SU-DHL-6 (cell line): Measurements from ENCODE around the gene RILPL1.

Experiments used
- H2AFZ ChIP-seq: fragments of 200-600 bp; sonication (generic); 2 replicates; pipeline ENCODE4 v1.6.1; 2014; ENCODE audit warnings: low read depth, mild to moderate bottlenecking, moderate library complexity, mixed read lengths, antibody characterized with exemption, low read length; ENCODE audit not compliant: severe bottlenecking
- H3F3A ChIP-seq: fragments of 200-600 bp; shearing (Covaris generic); 2 replicates; pipeline ENCODE4 v1.6.0; 2016; ENCODE audit warnings: antibody characterized with exemption, mild to moderate bottlenecking; ENCODE audit not compliant: insufficient read depth
- H3K27ac ChIP-seq: fragments of 200-600 bp; sonication (generic); 2 replicates; pipeline ENCODE4 v1.5.1; 2016; ENCODE audit warnings: low read depth, mild to moderate bottlenecking, low read length, moderate library complexity, mixed read lengths
- H3K27me3 ChIP-seq: fragments of 200-600 bp; sonication (generic), shearing (Covaris generic); 2 replicates; pipeline ENCODE4 v1.6.0; 2014; ENCODE audit warnings: mild to moderate bottlenecking, low read length
- H3K36me3 ChIP-seq: fragments of 200-600 bp; sonication (generic); 2 replicates; pipeline ENCODE4 v1.6.1; 2014; ENCODE audit warnings: mild to moderate bottlenecking, low read length, mixed read lengths
- H3K4me2 ChIP-seq: fragments of 300-600, 200-600 bp; shearing (Covaris generic), sonication (generic); 2 replicates; pipeline ENCODE4 v1.6.0; 2014; ENCODE audit warnings: low read length, low read depth, mild to moderate bottlenecking; ENCODE audit not compliant: poor library complexity, severe bottlenecking
- H3K4me3 ChIP-seq: fragments of 200-600 bp; sonication (generic); 2 replicates; pipeline ENCODE4 v1.5.1; 2014; ENCODE audit warnings: antibody characterized with exemption, low read length, mild to moderate bottlenecking, mixed read lengths; ENCODE audit not compliant: insufficient read depth, poor library complexity, severe bottlenecking
- H3K79me2 ChIP-seq: fragments of 200-600 bp; sonication (generic); 2 replicates; pipeline ENCODE4 v1.6.1; 2014; ENCODE audit warnings: mild to moderate bottlenecking, low read length, moderate library complexity; ENCODE audit not compliant: insufficient read depth
- H3K9ac ChIP-seq: fragments of 200-600 bp; sonication (generic); 2 replicates; pipeline ENCODE4 v1.7.0; 2014; ENCODE audit warnings: mild to moderate bottlenecking, low read length
- H3K9me2 ChIP-seq: fragments of 200-600 bp; sonication (generic); replicated peaks from 2 replicates; pipeline ENCODE4 v1.6.1; 2014; ENCODE audit warnings: low read length; ENCODE audit not compliant: insufficient read depth
- H3K9me3 ChIP-seq: fragments of 200-600 bp; sonication (generic); 2 replicates; pipeline ENCODE4 v1.6.1; 2014; ENCODE audit warnings: low read length, mixed read lengths; ENCODE audit not compliant: insufficient read depth
- H4K20me1 ChIP-seq: fragments of 200-600 bp; sonication (generic); 2 replicates; pipeline ENCODE4 v1.6.1; 2014; ENCODE audit warnings: low read depth, mild to moderate bottlenecking, antibody characterized with exemption, low read length, moderate library complexity, mixed read lengths
- CTCF ChIP-seq: fragments of 200-600 bp; sonication (generic); IDR thresholded peaks from one replicate; pipeline ENCODE4 v1.5.1; 2017; ENCODE audit warnings: antibody characterized with exemption, mild to moderate bottlenecking, low read length, moderate library complexity; ENCODE audit not compliant: insufficient read depth, poor library complexity, severe bottlenecking
- EZH2phosphoT487 ChIP-seq: fragments of 200-600 bp; sonication (generic), shearing (Covaris generic); conservative IDR thresholded peaks from 2 replicates; pipeline ENCODE4 v1.6.1; 2018; ENCODE audit warnings: mild to moderate bottlenecking, antibody characterized with exemption, low read length, moderate library complexity, mixed read lengths

Gene RILPL1

GRCh38 chr12:123445388-123446332 is 87.9 kb downstream of the RILPL1 start:
- Histone ChIP-seq H3K9me3 (no peaks in the 10 kb centered on the region), H4K20me1 (no peaks in the 10 kb centered on the region), H3K9me2 (no peaks in the 10 kb centered on the region), H3K4me3 (no peak overlapping the region), H3K4me2 (no peak overlapping the region), H3K79me2 (no peaks in the 10 kb centered on the region), H3K9ac (no peak overlapping the region), H3K27ac (no peak overlapping the region), H2AFZ (peak overlapping the region; percentile 5), H3K27me3 (no peaks in the 10 kb centered on the region), H3K36me3 (no peaks in the 10 kb centered on the region), H3F3A (no peaks in the 10 kb centered on the region)
- TF ChIP-seq EZH2phosphoT487 (no peak), CTCF (no peak)

GRCh38 chr12:123444092-123445026 is 89.2 kb downstream of the RILPL1 start:
- H3F3A ChIP-seq: no peaks in the 10 kb centered on the region
- no peak overlapping the region for H3K27ac ChIP-seq
- H3K9ac ChIP-seq: no peak overlapping the region
- no peaks in the 10 kb centered on the region for H3K9me2 ChIP-seq
- H3K9me3 ChIP-seq: no peaks in the 10 kb centered on the region
- no peak overlapping the region for H3K4me3 ChIP-seq
- no peaks in the 10 kb centered on the region for H3K79me2 ChIP-seq
- H4K20me1 ChIP-seq: no peaks in the 10 kb centered on the region
- H3K27me3 ChIP-seq: no peaks in the 10 kb centered on the region
- TF ChIP-seq EZH2phosphoT487 (no peak), CTCF (no peak)
- no peaks in the 10 kb centered on the region for H3K36me3 ChIP-seq
- H2AFZ ChIP-seq: no peak overlapping the region
- no peak overlapping the region for H3K4me2 ChIP-seq

- no peaks in the 10 kb centered on the region for H3K9me2 ChIP-seq
These were observed 90.7 kb downstream of the RILPL1 start for GRCh38 chr12:123442774-123443173.

More at GRCh38 chr12:123442774-123443173, 90.7 kb downstream of the RILPL1 start:
- Histone ChIP-seq H3K9ac (no peak overlapping the region), H3K27ac (no peak overlapping the region), H3K4me3 (no peak overlapping the region), H3K27me3 (no peaks in the 10 kb centered on the region), H2AFZ (no peak overlapping the region), H3F3A (no peaks in the 10 kb centered on the region), H3K4me2 (no peak overlapping the region), H3K79me2 (no peaks in the 10 kb centered on the region), H3K36me3 (no peaks in the 10 kb centered on the region), H3K9me3 (no peaks in the 10 kb centered on the region), H4K20me1 (no peaks in the 10 kb centered on the region)
- TF ChIP-seq CTCF (no peak), EZH2phosphoT487 (no peak)
